Measurements from ENCODE around the gene NPAS1.
"Not testable (repeated sequence)": the region's sequence is repeated elsewhere in the genome, so short reads cannot be mapped to it uniquely, and the experiment has no call there.

NPAS1 gene

DNA sequence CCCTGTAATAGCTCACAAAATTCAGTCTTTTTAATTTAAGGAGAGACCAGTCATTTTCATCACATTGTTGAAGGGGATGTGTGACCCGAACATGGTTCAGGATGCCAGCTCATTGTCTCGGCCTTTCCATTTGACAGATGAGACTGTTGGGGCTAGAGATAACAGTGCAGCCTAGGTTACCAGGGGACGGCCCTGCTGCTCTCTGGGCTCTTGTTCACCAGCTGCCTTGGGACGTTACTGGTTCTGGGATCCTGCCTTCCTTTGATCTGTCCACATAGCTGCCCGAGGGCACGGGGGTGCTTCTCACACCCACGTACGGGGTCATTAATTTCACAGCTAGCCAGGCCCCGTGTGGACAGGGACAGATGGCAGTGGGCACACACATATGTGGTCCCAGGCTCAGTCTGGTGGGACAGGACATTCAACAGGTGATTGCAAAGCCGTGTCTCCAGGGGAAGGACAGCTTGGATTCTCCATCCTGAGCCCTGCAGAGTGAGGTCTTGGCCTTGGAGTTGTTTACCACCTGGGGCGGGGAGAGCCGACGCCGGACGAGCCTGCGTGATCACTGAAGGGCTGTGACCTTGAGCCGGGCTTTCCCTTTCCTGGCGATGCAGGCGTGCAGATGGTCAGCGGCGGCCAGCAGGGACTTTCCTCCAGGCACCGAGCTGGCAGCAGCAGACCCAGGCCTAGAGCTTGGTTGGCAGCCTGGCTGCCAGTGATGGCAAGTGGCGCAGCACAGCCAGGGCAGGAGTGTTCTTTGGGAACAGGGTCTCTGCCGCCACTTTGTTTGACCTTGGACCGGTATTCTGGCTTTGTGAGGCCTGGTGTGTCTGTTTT, 26.7 kb upstream of the NPAS1 start:
- no peak for DNase-seq (ENCODE audit: low read depth)

DNA sequence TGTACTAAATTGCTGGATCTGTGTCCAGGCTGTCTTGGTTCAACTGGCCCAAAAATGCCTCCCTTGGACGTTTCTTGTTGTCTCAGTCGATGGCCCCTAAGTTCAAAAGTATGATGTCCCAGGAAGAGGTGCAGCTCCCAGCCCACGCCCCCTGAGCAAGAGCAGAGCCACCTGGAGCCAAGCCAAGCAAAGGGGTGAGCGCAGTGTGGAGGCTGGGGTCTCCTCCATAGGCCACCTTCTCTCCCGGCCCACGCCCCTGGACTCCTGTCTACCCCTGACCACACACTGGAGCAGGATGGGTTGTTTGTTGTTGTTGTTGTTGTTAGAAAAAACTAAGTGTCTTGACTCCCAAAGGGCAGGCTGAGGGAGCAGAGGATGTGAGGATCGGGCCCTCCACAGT, 26.0 kb upstream of the NPAS1 start:
- DNase-seq (ENCODE audit: low read depth) = no peak

DNA sequence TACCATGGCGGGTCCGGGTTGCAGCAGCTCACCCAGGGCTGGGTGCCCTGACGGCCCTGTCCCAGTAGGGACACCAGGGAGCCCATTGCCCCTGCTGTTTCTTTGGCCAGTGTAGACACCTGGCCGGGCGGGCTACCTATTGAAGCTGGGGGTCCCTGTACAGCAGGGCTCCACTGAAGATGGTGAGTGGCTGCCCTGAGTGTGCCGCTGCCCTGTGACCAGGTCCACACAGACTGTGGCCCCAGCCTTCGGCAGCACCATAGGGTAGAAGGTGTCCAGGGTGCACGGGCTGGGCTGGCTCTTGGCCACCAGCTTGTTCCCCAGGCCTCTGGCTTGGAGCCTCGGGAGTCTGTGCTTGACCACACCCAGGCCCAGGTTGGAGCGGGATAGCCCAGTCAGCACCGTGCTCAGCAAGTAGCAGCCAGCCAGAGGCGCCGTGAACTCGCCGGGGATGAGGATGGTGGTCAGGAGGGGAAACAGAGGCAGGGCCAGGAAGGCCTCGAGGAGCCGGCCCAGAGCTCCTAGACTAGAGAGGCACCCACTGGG, 25.4 kb upstream of the NPAS1 start:
- DNase-seq (ENCODE audit: low read depth) = no peak

DNA sequence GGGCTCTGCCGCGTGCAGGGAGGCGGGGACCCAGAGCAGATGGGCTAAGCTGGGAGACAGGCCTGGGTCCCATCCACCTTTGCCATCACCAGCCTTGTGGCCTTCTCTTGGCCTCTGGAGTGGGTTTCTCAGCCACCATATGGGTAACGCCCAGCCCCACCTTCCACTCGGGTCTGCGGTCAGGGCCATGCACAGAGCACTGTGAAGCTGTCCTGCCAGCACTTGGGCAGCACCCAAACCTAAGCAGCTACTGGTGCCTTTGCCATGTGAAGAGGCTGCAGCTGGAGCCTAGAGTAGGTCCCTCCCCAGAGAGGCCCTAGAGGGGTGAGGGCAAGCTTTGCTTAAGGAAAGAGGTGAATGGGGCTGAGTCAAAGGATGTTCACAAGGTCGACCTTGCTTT, 24.1 kb upstream of the NPAS1 start:
- DNase-seq (ENCODE audit: low read depth) = no peak

DNA sequence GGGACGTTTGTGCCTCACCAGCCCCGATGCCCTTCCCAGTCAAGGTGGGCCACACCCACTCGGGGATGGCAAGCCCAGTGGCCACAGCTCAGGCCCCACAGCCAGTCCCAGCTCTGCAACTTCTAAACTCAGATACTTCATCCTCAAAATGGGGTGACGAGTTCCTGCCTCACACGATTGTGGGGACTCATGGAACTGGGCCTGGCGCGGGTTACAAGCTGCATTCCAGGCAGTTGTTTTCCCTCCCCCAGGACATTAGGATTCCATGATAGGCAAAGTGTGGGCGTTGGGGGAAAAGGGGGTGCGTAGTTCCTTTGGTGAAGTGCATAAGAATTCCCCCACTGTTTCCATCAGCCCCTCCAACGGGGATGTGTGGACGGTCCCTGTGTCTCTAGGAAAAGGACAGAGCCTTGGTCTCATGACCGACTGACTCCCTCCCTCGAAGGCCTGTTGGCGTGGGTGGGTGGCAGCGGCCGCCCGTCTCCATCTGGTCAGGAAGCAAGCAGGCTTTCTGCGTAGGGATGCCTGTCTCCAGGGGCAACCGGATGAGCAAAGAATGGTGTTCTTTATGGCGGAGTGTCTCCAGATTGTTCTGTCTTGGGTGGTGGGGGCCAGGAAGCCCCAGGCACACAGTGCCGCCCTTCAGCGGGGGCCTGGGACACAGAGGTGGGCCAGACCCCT, 21.1 kb upstream of the NPAS1 start:
- DNase-seq (ENCODE audit: low read depth) = no peak

DNA sequence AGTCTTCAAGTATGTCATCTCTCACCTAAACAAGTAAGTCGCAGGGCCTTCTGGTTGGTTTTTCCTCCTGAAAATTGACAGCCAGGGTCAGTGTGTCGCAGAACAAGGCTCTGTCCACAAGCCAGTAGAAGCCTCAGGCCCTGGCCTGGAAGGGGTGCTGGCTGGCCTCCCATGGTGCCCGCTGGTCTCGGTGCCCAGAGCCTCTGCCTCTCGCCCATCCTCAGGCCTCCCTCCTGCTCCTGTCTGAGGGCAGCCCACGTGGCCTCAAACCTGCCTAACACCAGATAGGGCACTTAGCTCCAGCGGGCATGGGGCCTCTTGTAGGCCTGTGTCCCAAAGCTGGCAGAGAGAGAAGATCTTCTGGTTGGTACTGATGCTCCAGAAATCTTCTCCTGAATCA, 20.3 kb upstream of the NPAS1 start:
- DNase-seq (ENCODE audit: low read depth) = no peak

DNA sequence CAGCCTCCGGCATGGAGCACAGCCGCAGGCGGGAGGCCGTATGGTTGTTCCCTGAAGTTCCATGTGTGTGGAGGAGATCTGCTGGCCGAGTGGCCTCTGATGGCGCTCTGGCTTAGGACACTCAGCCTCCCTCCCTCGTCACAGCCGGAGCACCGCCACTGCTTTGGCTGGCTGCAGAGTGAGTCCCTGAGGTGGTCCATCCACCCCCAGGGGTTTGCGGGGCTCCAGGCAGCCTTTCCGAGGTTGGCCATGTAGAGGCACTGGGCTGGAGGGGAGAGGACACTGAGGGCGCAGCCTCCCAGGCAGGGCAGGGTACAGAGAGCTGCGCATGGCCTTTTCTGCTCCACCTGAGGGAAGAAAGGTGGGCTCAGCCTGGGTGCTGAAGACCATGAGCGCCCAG, 19.8 kb upstream of the NPAS1 start:
- no peak for DNase-seq (ENCODE audit: low read depth)

DNA sequence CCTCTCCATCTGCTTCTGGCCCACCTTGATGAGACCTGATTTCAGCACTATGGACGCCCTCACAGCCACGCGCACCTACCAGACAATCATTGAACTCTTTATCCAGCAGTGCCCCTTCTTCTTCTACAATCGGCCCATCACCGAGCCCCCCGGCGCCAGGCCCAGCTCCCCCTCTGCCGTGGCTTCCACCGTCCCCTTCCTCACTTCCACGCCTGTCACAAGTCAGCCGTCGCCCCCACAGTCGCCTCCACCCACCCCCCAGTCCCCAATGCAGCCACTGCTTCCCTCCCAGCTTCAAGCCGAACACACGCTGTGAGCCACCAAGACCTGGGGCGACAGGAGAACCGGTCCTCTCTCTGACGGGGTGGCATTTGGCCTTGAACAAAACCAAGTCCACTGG, 19.3 kb upstream of the NPAS1 start:
- DNase-seq (ENCODE audit: low read depth) = no peak

DNA sequence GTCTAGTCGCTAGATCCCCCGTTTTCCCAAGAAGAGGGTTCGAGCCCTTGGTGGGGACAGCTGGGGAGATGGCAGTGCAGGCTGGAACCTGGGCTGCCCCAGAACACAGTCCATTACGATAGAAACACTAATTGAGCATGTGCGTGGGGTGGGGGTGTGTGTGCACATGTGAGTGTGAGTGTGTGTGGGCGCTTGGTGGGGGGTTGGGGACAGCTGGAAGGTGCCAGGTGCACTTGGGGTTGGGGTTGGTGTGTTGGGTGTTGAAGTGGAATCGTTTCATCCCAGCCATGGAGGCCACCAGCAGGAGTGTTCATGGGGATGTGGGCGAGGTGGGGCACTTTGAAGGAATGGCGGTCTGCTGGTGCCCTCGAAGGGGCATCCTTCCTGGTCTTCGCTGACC, 18.1 kb upstream of the NPAS1 start:
- no peak for DNase-seq (ENCODE audit: low read depth)

DNA sequence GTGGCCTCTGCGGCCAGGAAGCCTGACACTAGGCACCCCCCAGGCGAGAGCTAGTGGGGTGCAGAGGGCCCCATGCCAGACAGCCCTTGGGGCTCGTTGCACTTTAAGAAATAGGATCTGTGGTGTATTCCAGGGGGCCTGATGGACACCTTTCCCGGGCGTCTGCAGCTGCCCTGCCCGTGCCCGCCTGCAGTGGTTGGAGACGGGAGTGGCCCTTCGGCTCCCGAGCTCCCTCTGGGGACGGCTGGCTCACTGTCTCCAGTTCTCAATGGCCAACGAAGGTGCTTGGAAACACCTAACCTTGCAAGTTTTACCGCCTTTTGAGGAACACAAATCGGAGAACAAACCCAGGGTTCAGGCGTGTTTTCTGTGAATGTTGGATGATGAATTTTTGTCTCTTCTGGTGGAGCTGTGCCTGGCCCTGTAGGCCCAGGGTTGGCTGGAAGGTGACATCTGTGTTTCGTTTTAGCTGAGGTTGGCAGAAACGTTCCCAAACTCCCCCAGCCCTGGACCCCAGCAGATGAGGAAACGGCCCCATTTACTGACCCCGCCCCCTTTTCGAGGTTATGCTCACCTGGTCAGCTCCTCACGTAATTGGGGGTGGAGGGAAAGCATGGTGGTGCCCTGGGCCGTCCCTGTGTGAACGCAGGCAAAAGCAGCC, 17.4 kb upstream of the NPAS1 start:
- DNase-seq (ENCODE audit: low read depth) = no peak

DNA sequence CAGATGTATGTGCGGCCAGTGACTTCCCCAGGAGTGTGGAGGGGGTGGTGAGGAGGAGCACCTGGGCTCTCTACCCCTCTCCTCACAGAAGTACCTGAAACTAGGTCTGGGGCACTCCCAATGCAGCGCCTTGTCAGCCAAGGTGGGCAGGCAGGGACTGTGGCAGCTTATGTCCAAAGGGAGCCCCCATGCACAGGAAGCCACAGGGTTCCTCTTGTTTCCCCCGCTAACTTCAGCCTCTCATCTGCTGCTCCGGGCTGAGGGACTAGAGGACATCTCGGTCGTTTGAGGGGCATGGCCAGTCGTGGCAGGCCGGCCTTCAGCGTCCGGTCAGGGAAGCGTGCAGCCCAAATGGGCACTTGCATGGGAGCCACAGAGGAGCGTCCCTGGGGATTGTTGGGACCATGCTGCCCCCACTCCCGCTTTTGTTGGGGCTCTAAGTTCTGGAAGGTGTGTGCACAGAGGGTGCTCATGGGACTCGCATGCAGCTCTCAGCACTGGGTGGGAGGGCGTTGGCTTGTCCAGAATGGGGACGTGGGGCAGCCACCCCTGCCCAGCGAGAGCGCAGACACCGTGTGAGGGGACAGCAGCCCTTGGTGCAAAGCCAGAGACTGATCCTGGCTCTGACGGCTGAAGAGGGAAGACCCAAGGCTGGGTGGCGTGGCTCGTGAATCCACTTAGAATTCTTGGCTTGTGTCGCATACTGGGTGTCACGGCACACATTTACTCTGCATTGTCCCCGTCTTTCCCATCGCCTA, 16.6 kb upstream of the NPAS1 start:
- DNase-seq (ENCODE audit: low read depth) = no peak

DNA sequence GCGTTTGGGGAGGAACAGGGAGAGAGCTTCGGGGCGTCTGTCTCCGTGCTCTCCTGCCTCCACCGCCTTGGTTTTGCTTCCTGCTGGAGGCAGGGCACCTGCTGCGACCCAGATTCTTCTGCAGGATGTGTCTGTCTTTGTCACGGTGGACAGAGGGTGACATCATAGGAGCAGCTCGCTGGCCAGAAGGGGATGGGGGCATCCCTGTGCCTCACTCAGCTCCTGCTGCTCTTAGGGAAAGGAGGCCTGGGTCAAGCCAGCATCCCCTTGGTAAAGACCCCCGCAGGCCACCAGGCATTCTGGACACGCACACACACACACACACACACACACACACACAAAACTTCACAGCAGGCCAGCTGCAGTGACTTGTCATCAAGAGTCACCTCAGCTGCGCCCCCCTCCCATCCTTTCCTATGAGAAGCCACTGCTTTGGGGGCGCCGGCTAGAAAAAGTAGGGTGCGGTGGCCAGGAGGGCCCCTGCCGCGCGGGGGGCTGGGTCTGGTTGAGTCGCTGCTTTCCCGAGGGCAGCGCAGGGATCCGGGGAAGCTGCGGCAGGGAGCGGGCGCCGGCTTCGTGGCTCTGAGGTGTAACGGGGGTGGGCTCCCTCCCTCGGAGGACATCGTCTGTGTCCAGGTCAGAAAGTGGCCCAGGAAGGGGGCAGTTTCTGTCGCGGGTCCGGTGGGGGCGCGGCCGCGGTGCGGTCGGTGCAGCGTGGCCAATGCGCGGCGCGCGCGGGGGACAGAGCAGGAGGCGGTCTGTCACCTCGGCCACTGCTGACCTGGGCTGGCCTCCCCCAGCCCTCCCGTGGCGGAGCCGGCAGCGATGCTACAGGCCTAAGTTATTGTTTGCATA, 15.8 kb upstream of the NPAS1 start:
- DNase-seq (ENCODE audit: low read depth) = no peak

DNA sequence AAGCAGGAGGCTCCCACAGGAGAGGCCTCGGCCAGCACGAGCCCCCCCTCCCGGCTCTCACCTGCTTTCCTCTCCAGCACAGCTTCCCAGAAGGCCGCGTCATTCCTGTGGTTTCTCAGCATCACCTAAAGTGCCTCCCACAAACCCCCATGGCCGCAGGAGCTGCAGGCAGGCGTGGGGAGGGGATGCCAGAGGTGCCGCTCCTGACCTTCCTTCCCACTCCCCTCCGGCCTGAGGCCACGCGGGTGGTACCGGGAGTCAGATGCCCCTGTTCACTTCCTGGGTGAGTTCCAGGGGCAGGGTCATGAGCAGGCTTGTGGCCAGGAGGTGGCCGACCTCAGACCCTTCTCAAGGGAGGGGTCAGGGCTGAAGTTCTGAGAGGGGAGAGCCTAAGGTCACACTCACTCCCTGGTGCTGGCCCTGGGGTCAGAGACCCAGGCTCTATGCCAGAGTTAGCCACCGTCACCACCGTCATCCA, 14.4 kb upstream of the NPAS1 start:
- DNase-seq (ENCODE audit: low read depth) = peak; percentile 37

DNA sequence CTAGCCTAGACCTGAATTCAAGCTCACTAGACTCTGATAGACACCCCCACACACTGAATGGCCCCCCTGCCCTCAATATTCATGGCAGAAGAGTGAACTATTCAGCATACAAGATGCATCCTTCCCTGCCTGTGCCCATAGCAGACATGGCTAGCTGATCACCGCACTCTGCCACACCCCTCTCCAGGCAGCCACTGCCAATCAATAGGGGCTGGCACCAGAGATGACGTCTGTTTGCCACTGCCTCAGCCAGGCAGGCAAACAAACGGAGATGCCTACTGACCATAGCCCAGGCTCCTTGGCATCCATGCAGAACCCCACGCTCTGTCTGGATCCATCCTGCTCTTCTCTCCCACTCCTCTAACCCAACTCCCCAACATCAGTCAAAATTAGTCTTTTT, 13.8 kb upstream of the NPAS1 start:
- peak; percentile 41 for DNase-seq (ENCODE audit: low read depth)

DNA sequence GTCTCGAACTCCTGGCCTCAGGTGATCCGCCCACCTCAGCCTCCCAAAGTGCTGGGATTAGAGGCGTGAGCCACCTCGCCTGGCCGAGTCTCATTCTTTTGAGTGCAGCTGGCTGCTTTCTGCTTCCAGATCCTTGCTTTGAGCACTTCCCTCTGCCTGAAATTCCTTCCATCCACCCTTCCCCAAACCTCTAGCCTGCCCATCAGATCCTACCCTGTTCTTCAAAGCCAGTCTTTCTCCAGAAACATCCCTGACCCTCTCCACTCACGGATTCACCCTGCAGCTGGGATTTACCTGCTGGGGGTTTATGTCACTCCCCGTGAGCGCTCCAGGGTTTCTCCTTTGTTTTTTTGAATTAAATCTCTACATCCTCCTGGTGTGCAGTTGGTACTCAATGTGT, 13.1 kb upstream of the NPAS1 start:
- DNase-seq (ENCODE audit: low read depth) = no peak

DNA sequence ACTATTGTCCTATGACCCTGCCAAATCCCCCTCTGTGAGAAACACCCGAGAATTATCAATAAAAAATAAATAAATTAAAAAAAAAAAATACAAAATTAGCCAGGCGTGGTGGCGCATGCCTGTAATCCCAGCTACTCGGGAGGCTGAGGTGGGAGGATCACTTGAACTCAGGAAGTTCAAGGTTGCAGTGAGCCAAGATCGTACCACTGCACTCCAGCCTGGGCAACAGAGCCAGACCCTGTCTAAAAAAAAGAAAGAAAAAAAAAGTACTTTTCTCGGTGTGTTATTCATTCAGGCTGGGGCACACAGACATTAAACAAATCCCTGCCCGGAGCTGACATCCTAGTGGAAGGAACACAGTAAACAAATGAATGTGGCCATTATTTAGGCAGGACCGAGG, 9.1 kb upstream of the NPAS1 start:
- DNase-seq (ENCODE audit: low read depth) = not testable (repeated sequence)

DNA sequence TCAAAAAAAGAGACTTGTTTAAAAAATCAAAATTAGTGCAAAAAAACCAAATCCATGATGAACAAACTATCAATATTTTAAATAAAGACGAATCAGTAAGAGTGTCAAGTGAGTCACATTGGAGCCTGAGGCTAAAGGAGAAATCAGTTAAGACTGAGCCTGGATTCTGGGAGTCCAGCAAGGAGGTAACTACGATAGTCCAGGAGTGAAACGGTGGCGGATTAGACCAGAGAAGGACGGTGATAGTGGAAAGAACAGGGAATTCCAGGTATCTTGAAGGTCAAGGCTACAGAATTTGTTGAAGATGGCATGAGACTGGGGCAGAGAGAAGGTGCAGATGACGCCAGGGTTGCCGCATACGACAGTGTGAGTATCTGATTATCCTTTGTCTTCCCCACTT, 7.0 kb upstream of the NPAS1 start:
- DNase-seq (ENCODE audit: low read depth) = no peak

DNA sequence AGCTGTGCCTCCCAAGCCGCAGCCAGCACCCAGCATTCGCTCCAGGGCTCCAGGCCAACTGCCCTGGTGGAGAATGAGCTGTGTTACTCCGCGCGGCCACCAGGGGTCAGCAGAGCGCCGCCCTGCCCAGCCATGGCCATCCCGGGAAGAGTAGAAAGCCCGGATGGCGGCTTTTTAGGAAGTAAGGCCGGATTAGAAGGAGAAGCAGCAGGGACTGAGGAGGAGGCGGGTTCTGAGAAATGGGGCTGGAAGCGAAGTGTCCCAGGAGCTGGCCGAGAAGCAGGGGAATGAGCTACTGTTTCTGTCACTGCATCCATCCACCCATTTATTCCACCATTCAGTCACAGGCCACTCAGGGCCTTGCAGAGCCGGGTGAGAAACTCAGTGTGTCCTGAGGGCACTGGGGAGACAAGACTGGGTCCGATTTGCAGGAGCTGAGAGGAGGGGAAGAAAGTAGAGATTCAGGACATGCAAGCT, 6.6 kb upstream of the NPAS1 start:
- peak; percentile 41 for DNase-seq (ENCODE audit: low read depth)

DNA sequence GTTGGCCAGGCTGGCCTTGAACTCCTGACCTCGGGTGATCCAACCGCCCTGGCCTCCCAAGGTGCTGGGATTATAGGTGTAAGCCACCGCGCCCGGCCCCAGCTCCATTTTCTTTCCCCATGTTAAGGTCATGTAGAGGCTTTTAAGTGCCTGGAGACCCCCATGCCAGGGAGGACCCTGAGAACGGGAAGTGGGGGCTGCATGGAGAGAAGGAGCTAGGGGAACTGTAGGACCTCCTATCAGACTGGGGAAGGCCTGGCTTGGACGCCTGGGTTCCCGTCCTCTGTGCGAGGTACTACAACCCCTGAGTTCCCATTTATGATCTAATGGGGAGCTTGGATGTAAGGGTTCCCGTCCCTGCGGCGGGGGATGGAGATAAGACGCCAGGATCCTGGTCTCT, 714 bp upstream of the NPAS1 start:
- DNase-seq (ENCODE audit: low read depth) = no peak

DNA sequence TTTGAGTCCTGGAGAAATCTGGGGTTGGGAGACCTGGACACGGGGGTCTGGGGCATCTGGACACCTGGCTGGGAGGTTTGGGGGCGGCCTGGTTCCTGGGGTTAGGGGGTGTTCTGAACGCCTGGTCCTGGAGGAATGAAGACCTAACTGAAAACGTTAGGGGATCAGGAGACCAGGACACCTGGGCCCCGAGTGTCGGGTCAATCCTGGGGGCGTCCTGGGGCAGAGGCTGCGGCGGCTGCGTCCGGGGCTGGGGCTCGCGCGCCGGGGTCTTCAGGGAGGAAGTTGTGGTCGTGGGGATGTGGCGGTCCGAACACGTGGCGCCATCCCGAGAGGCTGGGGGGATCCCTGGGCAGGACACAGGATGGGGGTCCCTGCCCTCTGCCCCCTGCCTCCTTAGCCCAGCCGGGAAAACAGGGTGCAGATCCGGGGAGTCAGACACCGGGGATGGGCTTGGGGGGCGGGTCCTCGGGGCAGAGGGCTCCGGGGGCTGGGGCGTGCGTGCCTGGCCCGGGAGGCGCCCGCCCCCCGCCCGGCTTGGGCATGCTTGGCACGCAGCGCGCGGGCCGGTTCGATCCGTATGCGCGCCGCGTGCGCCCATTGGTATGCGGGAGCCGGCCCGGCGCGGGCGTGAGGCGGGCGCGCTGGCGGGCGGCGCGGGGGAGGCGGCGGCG, 632 bp downstream of the NPAS1 start:
- no peak for DNase-seq (ENCODE audit: low read depth)

All from amniotic epithelial cell (primary cell).